Loucy (cell line): Measurements from ENCODE around the gene NUP50.
A peak's percentile ranks its signal among the peaks of the same experiment; 100 is the strongest.

ENCODE experiments used
- H2AFZ ChIP-seq: fragments of 200-600 bp; sonication (generic); 2 replicates; pipeline ENCODE4 v1.6.0; 2016; ENCODE audit warnings: antibody characterized with exemption, mild to moderate bottlenecking, low read length, moderate library complexity
- H3F3A ChIP-seq: fragments of 200-600 bp; 2 replicates; pipeline ENCODE4 v1.6.0; 2016; ENCODE audit warnings: antibody characterized with exemption, low read depth, mild to moderate bottlenecking
- H3K27me3 ChIP-seq: fragments of 200-600 bp; sonication (generic); 2 replicates; pipeline ENCODE4 v1.6.1; 2014; ENCODE audit warnings: low read length, mild to moderate bottlenecking; ENCODE audit not compliant: insufficient read depth, poor library complexity, severe bottlenecking
- H3K36me3 ChIP-seq: fragments of 200-600 bp; sonication (generic); 2 replicates; pipeline ENCODE4 v1.6.1; 2016; ENCODE audit warnings: low read length; ENCODE audit not compliant: insufficient read depth
- H3K4me1 ChIP-seq: fragments of 200-600 bp; sonication (generic); 2 replicates; pipeline ENCODE4 v1.5.1; 2014; ENCODE audit warnings: low read length, mild to moderate bottlenecking; ENCODE audit not compliant: insufficient read depth, poor library complexity, severe bottlenecking
- H3K4me2 ChIP-seq: fragments of 200-600 bp; sonication (generic); 2 replicates; pipeline ENCODE4 v1.6.0; 2014; ENCODE audit warnings: antibody characterized with exemption, low read length, low read depth, mild to moderate bottlenecking; ENCODE audit not compliant: poor library complexity, severe bottlenecking
- H3K4me3 ChIP-seq: fragments of 200-600 bp; sonication (generic); 2 replicates; pipeline ENCODE4 v1.5.1; 2014; ENCODE audit warnings: low read length, mild to moderate bottlenecking, mixed read lengths; ENCODE audit not compliant: poor library complexity, severe bottlenecking
- H3K79me2 ChIP-seq: fragments of 200-600 bp; sonication (generic); 2 replicates; pipeline ENCODE4 v1.6.1; 2014; ENCODE audit warnings: low read length; ENCODE audit not compliant: insufficient read depth
- H3K9ac ChIP-seq: fragments of 200-600 bp; sonication (generic); 2 replicates; pipeline ENCODE4 v1.6.0; 2014; ENCODE audit warnings: mild to moderate bottlenecking, low read depth, low read length, moderate library complexity; ENCODE audit not compliant: poor library complexity, severe bottlenecking
- H3K9me2 ChIP-seq: fragments of 200-600 bp; sonication (generic); replicated peaks from 2 replicates; pipeline ENCODE4 v1.6.1; 2016; ENCODE audit warnings: low read depth, low read length, mixed read lengths
- H3K9me3 ChIP-seq: fragments of 200-600 bp; sonication (generic); 2 replicates; pipeline ENCODE4 v1.6.1; 2014; ENCODE audit warnings: mild to moderate bottlenecking, antibody characterized with exemption, low read length, low read depth; ENCODE audit not compliant: insufficient read depth
- H4K20me1 ChIP-seq: fragments of 200-600 bp; sonication (generic); 2 replicates; pipeline ENCODE4 v1.6.0; 2014; ENCODE audit warnings: antibody characterized with exemption, low read length, mild to moderate bottlenecking; ENCODE audit not compliant: insufficient read depth, poor library complexity, severe bottlenecking
- CTCF ChIP-seq: fragments of 200-600 bp; sonication (generic); conservative IDR thresholded peaks from 2 replicates; pipeline ENCODE4 v1.5.1; 2014; ENCODE audit warnings: mild to moderate bottlenecking, antibody characterized with exemption, low read length
- EZH2phosphoT487 ChIP-seq: fragments of 200-600 bp; IDR thresholded peaks from 2 replicates; pipeline ENCODE4 v1.6.1; 2018; ENCODE audit warnings: antibody characterized with exemption, mild to moderate bottlenecking, moderate library complexity, borderline replicate concordance

NUP50 gene, protein sequence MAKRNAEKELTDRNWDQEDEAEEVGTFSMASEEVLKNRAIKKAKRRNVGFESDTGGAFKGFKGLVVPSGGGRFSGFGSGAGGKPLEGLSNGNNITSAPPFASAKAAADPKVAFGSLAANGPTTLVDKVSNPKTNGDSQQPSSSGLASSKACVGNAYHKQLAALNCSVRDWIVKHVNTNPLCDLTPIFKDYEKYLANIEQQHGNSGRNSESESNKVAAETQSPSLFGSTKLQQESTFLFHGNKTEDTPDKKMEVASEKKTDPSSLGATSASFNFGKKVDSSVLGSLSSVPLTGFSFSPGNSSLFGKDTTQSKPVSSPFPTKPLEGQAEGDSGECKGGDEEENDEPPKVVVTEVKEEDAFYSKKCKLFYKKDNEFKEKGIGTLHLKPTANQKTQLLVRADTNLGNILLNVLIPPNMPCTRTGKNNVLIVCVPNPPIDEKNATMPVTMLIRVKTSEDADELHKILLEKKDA

DNA sequence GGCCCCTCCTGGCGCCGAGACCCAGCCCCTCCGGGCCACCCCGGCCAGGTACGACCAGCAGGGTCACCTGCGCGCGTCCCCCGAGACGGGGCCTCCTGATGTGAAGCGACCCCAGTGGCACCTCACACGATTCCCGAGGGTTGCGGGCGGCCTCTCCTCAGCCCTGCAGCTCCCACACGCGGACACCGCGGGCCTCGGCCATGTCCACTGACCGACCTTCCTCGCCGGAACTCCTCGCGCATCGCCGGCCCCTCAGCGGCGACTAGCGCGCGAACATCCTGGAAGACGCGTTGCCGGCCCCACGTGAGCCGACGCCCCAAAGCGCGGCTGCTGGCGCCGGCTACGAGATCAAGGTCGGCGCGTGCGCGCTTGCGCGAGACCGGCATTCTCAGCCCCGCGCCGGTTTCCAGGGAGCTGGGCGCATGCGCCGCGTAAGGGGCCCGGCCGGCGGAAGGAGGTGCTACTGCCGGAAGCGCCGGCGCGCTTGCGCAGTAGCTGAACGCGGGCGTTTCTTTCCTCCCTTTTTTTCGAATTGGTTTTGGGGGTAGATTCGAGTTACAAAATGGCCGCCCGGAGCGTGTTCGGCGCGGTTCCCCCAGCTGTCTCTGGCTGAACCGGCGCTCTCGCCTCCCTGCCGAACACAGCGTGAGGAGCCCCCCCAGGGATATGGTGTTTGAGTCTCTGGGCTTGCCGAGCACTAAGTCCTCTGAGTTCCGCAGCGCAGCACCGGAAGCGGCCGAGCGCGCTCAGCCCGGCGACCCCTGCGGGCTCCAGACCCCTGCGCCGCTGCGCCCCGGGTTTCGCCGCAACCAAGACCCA, at the start of gene NUP50:
Gene NUP50 (plus strand): TSS at position 475 of the 819 bp plus-strand sequence. CDS start 4,253 bp downstream, outside the sequence.
- H2AFZ ChIP-seq = peak within 1 kb of the TSS; percentile 89

DNA sequence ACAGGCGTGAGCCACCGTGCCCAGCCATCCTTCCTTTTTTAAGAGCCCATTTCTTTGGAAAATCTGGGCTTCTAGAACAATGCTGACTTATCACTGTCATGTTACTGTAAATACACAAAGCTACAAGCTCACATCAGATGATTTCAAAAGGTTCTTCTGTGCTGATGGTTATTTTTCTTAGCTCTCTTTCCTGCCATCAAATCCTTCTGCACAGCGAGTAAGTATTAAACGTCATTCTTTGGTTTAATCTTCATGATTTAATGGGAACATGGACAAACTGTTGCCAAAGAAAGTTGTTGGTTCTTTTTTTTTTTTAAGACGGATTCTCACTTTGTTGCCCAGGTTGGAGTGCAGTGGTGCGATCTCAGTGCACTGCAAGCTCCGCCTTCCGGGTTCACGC, 43.3 kb upstream of the NUP50 start:
- Histone ChIP-seq H3K27me3 (no peaks in the 10 kb centered on the region), H3K79me2 (no peaks in the 10 kb centered on the region), H3K4me1 (no peaks in the 10 kb centered on the region), H3K9me3 (no peaks in the 10 kb centered on the region), H3K4me3 (no peak overlapping the region), H3F3A (no peaks in the 10 kb centered on the region), H3K36me3 (no peaks in the 10 kb centered on the region), H2AFZ (no peak overlapping the region), H3K9me2 (no peaks in the 10 kb centered on the region), H4K20me1 (no peaks in the 10 kb centered on the region), H3K9ac (no peak overlapping the region), H3K4me2 (no peak overlapping the region)
- TF ChIP-seq CTCF = no peak
- TF ChIP-seq EZH2phosphoT487 = no peak

More for the DNA sequence above, at the start of gene NUP50:
- Histone ChIP-seq H3K4me3 (peak within 1 kb of the TSS; percentile 87), H3K36me3 (peaks cover 6% of the 10 kb centered on the region; the same call in 1 of the 2 replicates), H4K20me1 (peaks cover 52% of the 10 kb centered on the region), H3F3A (no peaks in the 10 kb centered on the region), H3K27me3 (no peaks in the 10 kb centered on the region), H3K9me3 (no peaks in the 10 kb centered on the region), H3K4me2 (peak within 1 kb of the TSS; percentile 91), H3K9me2 (no peaks in the 10 kb centered on the region), H3K79me2 (peaks cover 91% of the 10 kb centered on the region), H3K4me1 (peaks cover 77% of the 10 kb centered on the region), H3K9ac (peak within 1 kb of the TSS; percentile 87)
- no peak for TF ChIP-seq CTCF
- no peak for TF ChIP-seq EZH2phosphoT487

DNA sequence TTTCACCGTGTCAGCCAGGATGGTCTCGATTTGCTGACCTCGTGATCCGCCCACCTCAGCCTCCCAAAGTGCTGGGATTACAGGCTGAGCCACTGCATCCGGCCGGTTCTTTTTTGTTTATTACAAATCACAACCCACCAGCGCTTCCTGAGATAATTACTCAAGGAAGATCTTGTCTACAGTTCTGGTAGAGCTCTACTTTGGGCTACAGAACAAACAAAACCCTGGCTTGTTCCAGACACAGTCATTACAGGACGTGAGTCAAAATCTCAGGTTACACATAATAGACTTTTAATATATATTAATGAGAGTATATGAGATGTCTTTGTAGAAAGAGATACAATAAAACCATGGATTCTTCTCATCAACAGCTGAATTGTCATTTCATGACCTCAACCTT, 42.8 kb upstream of the NUP50 start:
- H4K20me1 ChIP-seq = no peaks in the 10 kb centered on the region
- H3K9me2 ChIP-seq = no peaks in the 10 kb centered on the region
- H3K4me1 ChIP-seq = no peaks in the 10 kb centered on the region
- no peaks in the 10 kb centered on the region for H3K9me3 ChIP-seq
- TF ChIP-seq EZH2phosphoT487 = no peak
- H3K4me2 ChIP-seq = no peak overlapping the region
- no peaks in the 10 kb centered on the region for H3K27me3 ChIP-seq
- no peaks in the 10 kb centered on the region for H3K36me3 ChIP-seq
- no peak overlapping the region for H3K4me3 ChIP-seq
- H3F3A ChIP-seq = no peaks in the 10 kb centered on the region
- H3K79me2 ChIP-seq = no peaks in the 10 kb centered on the region
- no peak overlapping the region for H2AFZ ChIP-seq
- H3K9ac ChIP-seq = no peak overlapping the region
